ENCODE results near the gene HOXB4. TPM values are rescaled to one million over a fixed set of nuclear protein-coding genes. Genes with fewer than 3 reads are reported as not detected.

The HOXB4 gene
- total RNA-seq, 1 experiment from 2014 or later: 9.7 TPM

DNA sequence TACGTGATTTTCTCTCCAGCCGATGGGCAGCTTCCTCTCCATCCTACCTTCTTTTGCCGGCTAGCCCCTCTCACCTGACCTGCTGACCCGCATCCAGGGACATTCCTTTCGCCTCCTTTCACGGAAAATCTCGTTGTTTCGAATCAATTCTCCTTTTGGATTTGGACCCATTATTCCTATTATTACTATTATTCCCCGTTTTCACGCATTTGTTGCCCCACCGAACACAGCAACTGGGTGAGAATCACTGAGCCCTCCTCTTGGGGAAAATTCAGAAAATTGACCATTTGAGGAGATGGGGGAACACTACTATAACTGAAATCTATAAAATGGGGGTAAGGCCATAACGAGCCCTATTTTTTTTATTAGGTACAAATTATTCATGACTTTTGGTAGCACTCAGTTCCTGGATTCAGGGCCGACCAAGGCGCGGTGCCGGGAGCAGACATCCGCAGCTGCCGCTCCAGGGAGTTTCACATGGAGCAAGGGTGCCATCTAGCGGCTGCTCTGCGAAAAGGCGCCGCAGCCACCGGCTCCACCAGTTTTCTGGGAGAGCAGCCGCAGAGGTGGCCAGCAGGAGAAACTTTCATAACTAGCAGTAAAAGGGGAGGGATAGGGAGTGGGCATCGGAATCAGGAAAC, 40.2 kb upstream of the HOXB4 start:
- peak overlapping the region; percentile 49 for H3K4me3 ChIP-seq (ENCODE audit: low read depth, low read length, poor library complexity, severe bottlenecking)
- peak; percentile 93 for DNase-seq (ENCODE audit: low spot score)

DNA sequence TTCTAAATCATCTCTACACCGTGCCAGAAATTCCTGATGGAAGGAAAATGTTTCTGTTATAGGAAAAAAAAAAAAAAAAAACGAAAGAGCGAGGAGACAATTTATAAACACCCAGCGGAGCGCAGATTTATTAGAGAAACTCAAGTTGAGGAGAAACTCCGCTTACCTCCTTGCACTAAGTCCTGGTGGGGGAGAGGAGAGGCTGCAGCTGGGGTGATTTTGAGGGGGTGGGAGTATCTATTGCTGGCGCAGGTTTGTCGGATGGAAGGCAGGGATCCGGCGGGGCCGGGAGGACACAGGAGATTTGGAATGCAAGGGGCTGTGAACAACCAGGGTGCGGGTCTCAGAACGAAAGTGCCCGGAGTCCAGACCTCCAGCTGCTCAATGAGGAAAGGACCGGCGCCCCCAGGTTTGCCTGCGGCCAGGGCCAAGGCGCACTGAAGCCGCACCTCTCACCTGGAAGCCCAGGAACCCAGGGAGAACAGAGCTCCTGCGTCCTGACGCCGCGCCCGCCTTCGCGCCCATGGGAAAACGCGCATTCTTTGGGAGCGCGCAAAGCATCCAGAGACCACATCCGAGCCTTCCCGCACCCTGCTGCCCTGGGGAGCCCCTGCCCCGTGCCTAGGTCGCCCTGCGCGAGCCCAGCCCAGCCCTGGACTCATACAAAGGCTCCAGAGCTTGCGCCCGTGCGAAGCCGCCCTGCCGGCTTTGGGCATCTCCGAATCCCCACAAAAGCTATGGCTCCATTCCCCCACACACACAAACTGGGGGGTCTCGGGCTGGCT, 39.5 kb upstream of the HOXB4 start:
- H3K27ac ChIP-seq (ENCODE audit: low read depth, low read length, poor library complexity, severe bottlenecking): no peak overlapping the region
- POLR2A ChIA-PET (ENCODE audit: low non-redundant PET): no interaction called here
- BruUV-seq (replicated peaks): no TSS peak
- peaks cover 17% of the 10 kb centered on the region for H3K4me1 ChIP-seq (ENCODE audit: insufficient read depth, low read length, poor library complexity, severe bottlenecking)
- DNase-seq (ENCODE audit: low spot score): no peak
- TF ChIP-seq, protein P1, sequence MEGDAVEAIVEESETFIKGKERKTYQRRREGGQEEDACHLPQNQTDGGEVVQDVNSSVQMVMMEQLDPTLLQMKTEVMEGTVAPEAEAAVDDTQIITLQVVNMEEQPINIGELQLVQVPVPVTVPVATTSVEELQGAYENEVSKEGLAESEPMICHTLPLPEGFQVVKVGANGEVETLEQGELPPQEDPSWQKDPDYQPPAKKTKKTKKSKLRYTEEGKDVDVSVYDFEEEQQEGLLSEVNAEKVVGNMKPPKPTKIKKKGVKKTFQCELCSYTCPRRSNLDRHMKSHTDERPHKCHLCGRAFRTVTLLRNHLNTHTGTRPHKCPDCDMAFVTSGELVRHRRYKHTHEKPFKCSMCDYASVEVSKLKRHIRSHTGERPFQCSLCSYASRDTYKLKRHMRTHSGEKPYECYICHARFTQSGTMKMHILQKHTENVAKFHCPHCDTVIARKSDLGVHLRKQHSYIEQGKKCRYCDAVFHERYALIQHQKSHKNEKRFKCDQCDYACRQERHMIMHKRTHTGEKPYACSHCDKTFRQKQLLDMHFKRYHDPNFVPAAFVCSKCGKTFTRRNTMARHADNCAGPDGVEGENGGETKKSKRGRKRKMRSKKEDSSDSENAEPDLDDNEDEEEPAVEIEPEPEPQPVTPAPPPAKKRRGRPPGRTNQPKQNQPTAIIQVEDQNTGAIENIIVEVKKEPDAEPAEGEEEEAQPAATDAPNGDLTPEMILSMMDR (conservative IDR thresholded peaks at IDR 0.05; ENCODE audit: low read depth, low read length): no peak
- no peak for TF ChIP-seq EZH2 (IDR thresholded peaks at IDR 0.05; ENCODE audit: borderline replicate concordance, low read depth, low read length, poor library complexity, severe bottlenecking)
- CTCF ChIA-PET: interaction anchor here (0.7 to 1.2 kb wide), 4 partner anchors 16 to 425 kb away, joined by 3 to 9 read pairs (median 3); no protein-coding TSS in a partner anchor
- H3K9me3 ChIP-seq (ENCODE audit: low read depth, low read length, poor library complexity, severe bottlenecking): no peaks in the 10 kb centered on the region
- no peak overlapping the region for H3K4me3 ChIP-seq (ENCODE audit: low read depth, low read length, poor library complexity, severe bottlenecking)
- intact Hi-C loops (cut with micrococcal nuclease; ENCODE audit: unreplicated experiment): loop anchor here (1.0 to 5.0 kb wide), 6 partner anchors 280 to 593 kb away; no protein-coding TSS in a partner anchor
- no peaks in the 10 kb centered on the region for H3K27me3 ChIP-seq (replicated peaks; ENCODE audit: insufficient read depth, low read depth, low read length, poor library complexity)
- no peaks in the 10 kb centered on the region for H3K36me3 ChIP-seq (ENCODE audit: insufficient read depth, low read length, poor library complexity, severe bottlenecking)

More for the DNA sequence above, 40.2 kb upstream of the HOXB4 start:
- BruUV-seq (replicated peaks): no TSS peak
- no peaks in the 10 kb centered on the region for H3K27me3 ChIP-seq (replicated peaks; ENCODE audit: insufficient read depth, low read depth, low read length, poor library complexity)
- peaks cover 17% of the 10 kb centered on the region for H3K4me1 ChIP-seq (ENCODE audit: insufficient read depth, low read length, poor library complexity, severe bottlenecking)
- POLR2A ChIA-PET (ENCODE audit: low non-redundant PET): no interaction called here
- H3K9me3 ChIP-seq (ENCODE audit: low read depth, low read length, poor library complexity, severe bottlenecking): no peaks in the 10 kb centered on the region
- H3K27ac ChIP-seq (ENCODE audit: low read depth, low read length, poor library complexity, severe bottlenecking): no peak overlapping the region
- intact Hi-C loops (cut with micrococcal nuclease; ENCODE audit: unreplicated experiment): loop anchor here (1.0 to 5.0 kb wide), 6 partner anchors 281 to 594 kb away; no protein-coding TSS in a partner anchor
- H3K36me3 ChIP-seq (ENCODE audit: insufficient read depth, low read length, poor library complexity, severe bottlenecking): no peaks in the 10 kb centered on the region
- CTCF ChIA-PET: interaction anchor here (0.6 to 1.7 kb wide), 6 partner anchors 17 to 666 kb away, joined by 3 to 4 read pairs (median 3); no protein-coding TSS in a partner anchor
- TF ChIP-seq EZH2 (IDR thresholded peaks at IDR 0.05; ENCODE audit: borderline replicate concordance, low read depth, low read length, poor library complexity, severe bottlenecking): no peak
- TF ChIP-seq, protein P1 (conservative IDR thresholded peaks at IDR 0.05; ENCODE audit: low read depth, low read length): peak; percentile 98

DNA sequence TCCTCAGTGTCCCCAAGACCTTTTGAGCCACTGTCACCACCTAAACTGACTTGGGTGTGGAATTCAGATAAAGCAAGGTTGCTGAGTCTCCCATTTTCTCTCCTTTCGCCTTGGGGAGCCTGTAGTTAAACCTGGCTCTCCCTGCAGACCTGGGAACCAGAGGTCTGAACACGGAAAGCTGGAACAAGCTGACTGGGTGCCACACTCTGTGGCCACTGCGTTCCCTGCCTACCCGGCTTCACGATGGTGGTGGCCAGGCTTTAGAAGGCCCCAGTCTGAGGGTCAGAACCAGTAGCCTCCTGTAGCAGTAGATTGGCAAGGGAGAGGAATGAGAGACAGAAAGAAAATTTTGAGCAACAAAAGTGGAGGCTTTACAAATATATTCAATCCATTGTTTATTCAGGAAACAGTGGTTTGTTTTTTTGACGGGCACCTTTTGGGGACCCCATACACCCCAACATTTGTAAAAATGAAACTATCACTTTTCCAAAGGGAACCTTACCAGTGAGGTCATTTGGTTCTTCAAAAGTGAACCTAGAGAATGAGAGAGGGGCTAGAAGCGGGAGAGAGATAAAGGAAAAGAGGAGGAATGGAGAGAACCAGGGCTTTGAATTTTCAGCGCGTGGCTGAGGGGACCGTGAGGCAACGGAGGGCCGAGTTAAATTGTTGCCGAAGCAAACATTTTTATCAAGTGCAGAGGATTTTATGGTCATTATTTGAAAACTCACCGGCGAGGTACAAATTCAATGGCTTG, 38.7 kb upstream of the HOXB4 start:
- H3K27me3 ChIP-seq (replicated peaks; ENCODE audit: insufficient read depth, low read depth, low read length, poor library complexity): no peaks in the 10 kb centered on the region
- CTCF ChIA-PET: interaction anchor here (0.6 kb wide), 1 partner anchor 12 kb away, joined by 3 read pairs; the partner anchor contains the start of gene HOXB6
- BruUV-seq (replicated peaks): no TSS peak
- POLR2A ChIA-PET (ENCODE audit: low non-redundant PET): no interaction called here
- H3K36me3 ChIP-seq (ENCODE audit: insufficient read depth, low read length, poor library complexity, severe bottlenecking): no peaks in the 10 kb centered on the region
- no peak overlapping the region for H3K27ac ChIP-seq (ENCODE audit: low read depth, low read length, poor library complexity, severe bottlenecking)
- no peaks in the 10 kb centered on the region for H3K9me3 ChIP-seq (ENCODE audit: low read depth, low read length, poor library complexity, severe bottlenecking)
- peaks cover 19% of the 10 kb centered on the region for H3K4me1 ChIP-seq (ENCODE audit: insufficient read depth, low read length, poor library complexity, severe bottlenecking)
- TF ChIP-seq EZH2 (IDR thresholded peaks at IDR 0.05; ENCODE audit: borderline replicate concordance, low read depth, low read length, poor library complexity, severe bottlenecking): no peak
- TF ChIP-seq, protein P1 (conservative IDR thresholded peaks at IDR 0.05; ENCODE audit: low read depth, low read length): no peak
- intact Hi-C loops (cut with micrococcal nuclease; ENCODE audit: unreplicated experiment): loop anchor here (5.0 kb wide), 3 partner anchors 280 to 465 kb away; no protein-coding TSS in a partner anchor
- DNase-seq (ENCODE audit: low spot score): no peak
- no peak overlapping the region for H3K4me3 ChIP-seq (ENCODE audit: low read depth, low read length, poor library complexity, severe bottlenecking)

All from A673 (cell line).